Spleen (tissue), 11 donors: ENCODE measurements around the gene MYH14. TPM values are rescaled to one million over a fixed set of nuclear protein-coding genes. Genes with fewer than 3 reads are reported as not detected.
A peak's percentile ranks its signal among the peaks of the same experiment; 100 is the strongest.

Experiments used
- DNase-seq: peaks from one replicate; pipeline ENCODE4 v3.0.0-alpha.2; 2020
- H3K27ac ChIP-seq, 8 donors: fragments of 200-600 bp; sonication (generic) in 7 of 8; 1 replicate in 4 of 8; 2 replicates in 4 of 8; pipeline versions ENCODE4 v1.5.0 to v1.8.0; 2016 to 2021; ENCODE audit warnings: inconsistent platforms in 4 of 8, mild to moderate bottlenecking in 4 of 8, moderate library complexity in 1 of 8
- H3K27me3 ChIP-seq, 7 donors: fragments of 200-600 bp; sonication (generic) in 6 of 7; replicated peaks in 1 of 7; 1 replicate in 4 of 7; 2 replicates in 3 of 7; pipeline versions ENCODE4 v1.5.0 to v1.8.0; 2016 to 2021; ENCODE audit warnings: inconsistent platforms in 3 of 7, mild to moderate bottlenecking in 1 of 7
- H3K36me3 ChIP-seq, 6 donors: fragments of 200-600 bp; sonication (generic) in 5 of 6; 1 replicate in 4 of 6; 2 replicates in 2 of 6; pipeline versions ENCODE4 v1.5.0 to v1.8.0; 2016 to 2021; ENCODE audit warnings: inconsistent platforms in 2 of 6
- H3K4me1 ChIP-seq, 6 donors: fragments of 200-600 bp; sonication (generic) in 5 of 6; 1 replicate in 3 of 6; 2 replicates in 3 of 6; pipeline versions ENCODE4 v1.5.0 to v1.8.0; 2016 to 2021; ENCODE audit warnings: inconsistent platforms in 3 of 6
- H3K4me3 ChIP-seq, 8 donors: fragments of 200-600 bp; sonication (generic) in 7 of 8; 1 replicate in 4 of 8; 2 replicates in 4 of 8; pipeline versions ENCODE4 v1.5.0 to v1.8.0; 2016 to 2021; ENCODE audit warnings: inconsistent platforms in 4 of 8, mild to moderate bottlenecking in 4 of 8, moderate library complexity in 2 of 8
- H3K9me3 ChIP-seq, 8 donors: fragments of 200-600 bp; sonication (generic) in 7 of 8; 1 replicate in 4 of 8; 2 replicates in 4 of 8; pipeline versions ENCODE4 v1.5.0 to v1.8.0; 2016 to 2021; ENCODE audit warnings: inconsistent platforms in 4 of 8
- CTCF ChIP-seq, 11 experiments: fragments of 200-600 bp in 7 of 11; fragments of 450-650 bp in 4 of 11; sonication (generic) in 4 of 11; IDR thresholded peaks in 8 of 11; conservative IDR thresholded peaks in 3 of 11; 1 replicate in 7 of 11; 2 replicates in 4 of 11; pipeline versions ENCODE4 v1.4.0 to v1.8.0; 2016 to 2021; ENCODE audit warnings: antibody characterized with exemption in 11 of 11, inconsistent platforms in 4 of 11, mild to moderate bottlenecking in 1 of 11
- POLR2A ChIP-seq, 3 donors: fragments of 450-650 bp; IDR thresholded peaks; one replicate each; pipeline ENCODE4 v1.5.1; 2017; ENCODE audit warnings: antibody characterized with exemption in 3 of 3, mild to moderate bottlenecking in 1 of 3
- POLR2AphosphoS5 ChIP-seq, 3 donors: sonication (generic); formaldehyde crosslinking; IDR thresholded peaks; one replicate each; pipeline ENCODE4 v1.5.1; 2017; ENCODE audit warnings: antibody characterized with exemption in 3 of 3
- WGBS, 5 donors: extraction: QIAGEN DNeasy Blood & Tissue Kit in 3 of 5; methylation state at CpG; one replicate each; pipeline versions ENCODE4 v1.1.5 to v1.1.7; 2013 to 2018; 5-methylcytosine and 5-hydroxymethylcytosine counted together
- intact Hi-C: fragments of 100-400 bp; cut with DNase I; formaldehyde crosslinking; loops from one replicate; pipeline ENCODE4 v1.15.0; 2023; ENCODE audit warnings: low total_unique reads
- polyA plus RNA-seq, 3 donors: library from polyadenylated mRNA; stranded (reverse); fragments of 200-250 nt; gene quantifications; one replicate each; pipeline ENCODE4 v1.2.1, GENCODE V29; 2013
- total RNA-seq, 7 donors: library from RNA; depleted of rRNA in 3 of 7; stranded (reverse); fragments of >200 nt in 3 of 7; fragmentation: NEBNext Ultra II Directional in 4 of 7; extraction: Animal tissue kit (Norgen Biotek cat#: 25700) in 4 of 7; gene quantifications; one replicate each; pipeline versions ENCODE4 v1.1.0 to v1.2.1, GENCODE V29; 2016 to 2021
- donor health status: healthy with polysubstance abuse.
- donor health status: DM: no; HTN: no; CAD: no; lungs with moderate emphysema.
- donor health status: DM: no; HTN: no; CAD: no.
- donor health status: Bipolar disorder and iron deficiency.
- donor health status: healthy.
- donor health status: DM: no; HTN: no; CAD: no.
- donor health status: DM: yes; HTN: yes; CAD: no.

Gene MYH14
- total and polyA plus RNA-seq, 10 donors = 0.04 to 1.5 (median 0.28) TPM; not detected in 1

GRCh38 chr19:50320596-50320995, 117.2 kb downstream of the MYH14 start:
- TF ChIP-seq POLR2AphosphoS5 (IDR thresholded peaks at IDR 0.05) (no peak), CTCF (IDR thresholded peaks at IDR 0.05 in 8 of 11, conservative IDR thresholded peaks at IDR 0.05 in 3 of 11) (no peak), POLR2A (IDR thresholded peaks at IDR 0.05) (no peak)
- peaks cover 0 to 11% (median 0%) of the 10 kb centered on the region in 6 donors for H3K36me3 ChIP-seq
- H3K27me3 ChIP-seq = peaks cover 0 to 52% (median 3%) of the 10 kb centered on the region in 7 donors
- intact Hi-C loops = no loop called here
- H3K4me1 ChIP-seq = peaks cover 0 to 13% (median 3%) of the 10 kb centered on the region in 6 donors
- DNase-seq = no peak
- H3K9me3 ChIP-seq = peaks cover 0 to 2% (median 0%) of the 10 kb centered on the region in 8 donors
- WGBS, 5 donors = 87 to 94% (median 89%) methylated on average over 20 of the region's 20 CpGs
- H3K27ac ChIP-seq = no peak overlapping the region
- H3K4me3 ChIP-seq = no peak overlapping the region

- 65 to 85% (median 82%) methylated on average over 4 of the region's 4 CpGs for WGBS, 5 donors
- TF ChIP-seq POLR2AphosphoS5 (IDR thresholded peaks at IDR 0.05) = no peak
- no peak for TF ChIP-seq POLR2A (IDR thresholded peaks at IDR 0.05)
- no peak for TF ChIP-seq CTCF (IDR thresholded peaks at IDR 0.05 in 8 of 11, conservative IDR thresholded peaks at IDR 0.05 in 3 of 11)
- no peak for DNase-seq
- H3K9me3 ChIP-seq = peaks cover 0 to 7% (median 0%) of the 10 kb centered on the region in 8 donors
- H3K4me3 ChIP-seq = no peak overlapping the region
- H3K27me3 ChIP-seq = peaks cover 0 to 52% (median 13%) of the 10 kb centered on the region in 7 donors
- peaks cover 5 to 18% (median 14%) of the 10 kb centered on the region in 6 donors for H3K4me1 ChIP-seq
- H3K27ac ChIP-seq = no peak overlapping the region
- intact Hi-C loops = no loop called here
- H3K36me3 ChIP-seq = peaks cover 0 to 11% (median 0%) of the 10 kb centered on the region in 6 donors
These were observed 118.4 kb downstream of the MYH14 start for GRCh38 chr19:50321831-50322230.

GRCh38 chr19:50322234-50322633, 118.8 kb downstream of the MYH14 start:
- intact Hi-C loops = no loop called here
- no peak overlapping the region for H3K27ac ChIP-seq

More at GRCh38 chr19:50322234-50322633, 118.8 kb downstream of the MYH14 start:
- H3K27me3 ChIP-seq = peaks cover 0 to 52% (median 17%) of the 10 kb centered on the region in 7 donors
- no peak for TF ChIP-seq CTCF (IDR thresholded peaks at IDR 0.05 in 8 of 11, conservative IDR thresholded peaks at IDR 0.05 in 3 of 11)
- no peak for TF ChIP-seq POLR2AphosphoS5 (IDR thresholded peaks at IDR 0.05)
- no peak for TF ChIP-seq POLR2A (IDR thresholded peaks at IDR 0.05)
- peaks cover 0 to 11% (median 0%) of the 10 kb centered on the region in 6 donors for H3K36me3 ChIP-seq
- WGBS, 5 donors = 79 to 85% (median 80%) methylated on average over 12 of the region's 12 CpGs
- no peak overlapping the region for H3K4me3 ChIP-seq
- H3K4me1 ChIP-seq = peaks cover 5 to 22% (median 14%) of the 10 kb centered on the region in 6 donors
- peaks cover 0 to 7% (median 0%) of the 10 kb centered on the region in 8 donors for H3K9me3 ChIP-seq
- DNase-seq = peak; percentile 50
